DND-41 (cell line): Measurements from ENCODE around the gene VWC2L.

Experiments
- CTCF ChIP-seq: IDR thresholded peaks from 2 replicates; pipeline ENCODE4 v1.5.1; 2012; ENCODE audit warnings: borderline replicate concordance, low read length, moderate library complexity, mild to moderate bottlenecking; ENCODE audit not compliant: poor library complexity, severe bottlenecking; ENCODE audit errors: extremely low read depth
- EZH2 ChIP-seq: IDR thresholded peaks from 3 replicates; pipeline ENCODE4 v1.6.1; 2012; ENCODE audit warnings: borderline replicate concordance, low read depth, mild to moderate bottlenecking, moderate library complexity, low read length, inconsistent platforms; ENCODE audit not compliant: severe bottlenecking

GRCh38 chr2:214492152-214492551 is 81.3 kb downstream of the VWC2L start:
- TF ChIP-seq EZH2 (no peak), CTCF (no peak)
